WI38 (cell line): ENCODE measurements around the gene SEC14L3.

ENCODE experiments used
- H3K4me3 ChIP-seq: 2 replicates; pipeline ENCODE4 v1.5.1; 2011; ENCODE audit warnings: low read depth, mild to moderate bottlenecking, control low read depth, low read length
- TF ChIP-seq, protein P1 (sequence below): IDR thresholded peaks from 2 replicates; pipeline ENCODE4 v1.5.1; 2012; ENCODE audit warnings: low read depth, mild to moderate bottlenecking, control low read depth, low read length

SEC14L3 gene

DNA sequence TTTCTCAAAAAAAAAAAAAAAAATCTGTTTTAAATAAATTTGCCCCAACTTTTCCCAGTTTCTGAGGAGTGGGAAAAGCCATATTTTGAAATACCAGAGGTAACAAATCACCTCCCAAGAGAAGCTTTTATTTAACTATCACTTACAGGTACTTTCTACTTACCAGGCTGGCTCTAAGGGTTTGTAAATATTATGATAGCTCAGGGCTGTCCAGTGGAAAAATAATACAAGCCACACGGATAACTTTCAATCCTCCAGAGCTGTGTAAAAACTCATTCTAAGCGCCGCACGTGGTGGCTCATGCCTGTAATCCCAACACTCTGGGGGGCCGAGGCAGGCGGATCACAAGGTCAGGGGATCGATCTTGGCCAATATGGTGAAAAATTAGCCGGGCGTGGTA is 39.3 kb upstream of the SEC14L3 start:
- H3K4me3 ChIP-seq = no peak overlapping the region
- TF ChIP-seq, protein P1, sequence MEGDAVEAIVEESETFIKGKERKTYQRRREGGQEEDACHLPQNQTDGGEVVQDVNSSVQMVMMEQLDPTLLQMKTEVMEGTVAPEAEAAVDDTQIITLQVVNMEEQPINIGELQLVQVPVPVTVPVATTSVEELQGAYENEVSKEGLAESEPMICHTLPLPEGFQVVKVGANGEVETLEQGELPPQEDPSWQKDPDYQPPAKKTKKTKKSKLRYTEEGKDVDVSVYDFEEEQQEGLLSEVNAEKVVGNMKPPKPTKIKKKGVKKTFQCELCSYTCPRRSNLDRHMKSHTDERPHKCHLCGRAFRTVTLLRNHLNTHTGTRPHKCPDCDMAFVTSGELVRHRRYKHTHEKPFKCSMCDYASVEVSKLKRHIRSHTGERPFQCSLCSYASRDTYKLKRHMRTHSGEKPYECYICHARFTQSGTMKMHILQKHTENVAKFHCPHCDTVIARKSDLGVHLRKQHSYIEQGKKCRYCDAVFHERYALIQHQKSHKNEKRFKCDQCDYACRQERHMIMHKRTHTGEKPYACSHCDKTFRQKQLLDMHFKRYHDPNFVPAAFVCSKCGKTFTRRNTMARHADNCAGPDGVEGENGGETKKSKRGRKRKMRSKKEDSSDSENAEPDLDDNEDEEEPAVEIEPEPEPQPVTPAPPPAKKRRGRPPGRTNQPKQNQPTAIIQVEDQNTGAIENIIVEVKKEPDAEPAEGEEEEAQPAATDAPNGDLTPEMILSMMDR = no peak

DNA sequence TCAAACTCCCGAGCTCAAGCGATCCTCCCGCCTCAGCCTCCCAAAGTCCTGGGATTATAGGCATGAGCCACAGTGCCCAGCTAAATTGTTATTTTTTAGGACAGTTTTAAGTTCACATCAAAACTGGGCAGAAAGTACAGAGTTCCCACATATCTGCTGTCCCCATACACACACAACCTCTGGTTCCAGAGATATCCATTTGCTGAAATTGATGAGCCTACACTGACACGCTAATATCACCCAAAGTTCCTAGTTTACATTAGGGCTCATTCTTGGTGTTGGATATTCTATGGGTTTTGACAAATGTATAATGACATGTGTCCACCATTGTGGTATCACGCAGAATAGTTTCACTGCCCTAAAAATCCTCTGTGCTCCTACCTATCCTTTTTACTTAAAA is 36.4 kb upstream of the SEC14L3 start:
- no peak overlapping the region for H3K4me3 ChIP-seq

DNA sequence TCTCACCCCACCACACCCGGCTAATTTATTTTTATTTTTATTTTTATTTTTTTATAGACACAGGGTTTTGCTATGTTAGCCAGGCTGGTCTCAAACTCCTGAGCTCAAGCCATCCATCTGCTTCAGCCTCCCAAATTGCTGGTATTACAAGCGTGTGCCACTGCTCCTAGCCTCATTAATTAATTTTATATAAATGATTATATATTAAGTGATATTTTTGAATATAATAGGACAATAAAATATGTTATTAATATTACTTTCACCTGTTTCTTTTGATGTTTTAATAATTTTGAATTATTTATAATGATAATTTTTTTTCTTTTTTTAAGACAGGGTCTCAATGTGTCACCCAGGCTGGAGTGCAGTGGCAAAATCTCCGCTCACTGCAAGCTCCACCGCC is 35.9 kb upstream of the SEC14L3 start:
- H3K4me3 ChIP-seq = no peak overlapping the region
- TF ChIP-seq, protein P1 = no peak

More for the DNA sequence above, 36.4 kb upstream of the SEC14L3 start:
- TF ChIP-seq, protein P1 = no peak

DNA sequence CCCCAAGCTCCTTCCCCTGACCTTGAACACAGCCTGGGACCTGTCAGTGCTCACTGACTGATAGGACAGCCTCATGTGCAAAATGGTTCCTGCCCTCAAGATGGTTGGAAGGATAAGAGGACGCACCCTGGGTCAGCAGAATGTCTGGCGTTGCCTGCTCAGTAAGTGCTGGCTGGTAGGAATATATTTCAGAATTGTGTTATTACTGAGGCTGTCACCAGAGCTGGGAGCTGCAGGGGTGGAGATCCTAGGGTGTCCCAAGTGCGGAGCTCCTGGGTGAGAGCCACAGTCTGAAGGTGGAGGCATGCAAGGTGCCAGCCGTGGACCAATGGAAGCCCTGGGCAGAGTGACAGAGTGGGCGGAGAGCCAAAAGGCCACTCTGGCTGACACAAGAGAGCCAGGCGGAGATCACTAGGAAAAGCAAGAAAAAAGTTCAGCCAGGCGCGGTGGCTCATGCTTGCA is 34.7 kb upstream of the SEC14L3 start:
- TF ChIP-seq, protein P1 = no peak
- no peak overlapping the region for H3K4me3 ChIP-seq

DNA sequence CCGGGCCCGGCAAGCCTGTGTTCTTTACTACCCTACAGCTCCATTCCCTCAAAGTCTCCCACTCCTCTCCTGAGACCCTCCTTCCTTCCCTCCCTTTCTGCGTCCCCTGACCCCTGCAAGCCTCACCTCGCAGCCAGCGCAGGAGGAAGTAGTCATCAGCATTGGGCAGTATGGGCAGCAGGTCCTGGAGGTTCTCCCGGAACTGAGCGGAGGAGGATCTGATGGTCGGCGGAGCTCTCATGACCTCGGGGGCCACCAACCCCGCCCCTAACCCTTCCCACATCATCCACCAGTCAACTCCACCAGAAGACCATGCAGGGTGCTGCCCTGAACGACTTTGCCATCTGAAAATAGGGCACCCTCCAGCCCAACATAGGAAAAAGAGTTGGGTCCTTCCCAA is 31.7 kb upstream of the SEC14L3 start:
- no peak overlapping the region for H3K4me3 ChIP-seq
- TF ChIP-seq, protein P1 = no peak

DNA sequence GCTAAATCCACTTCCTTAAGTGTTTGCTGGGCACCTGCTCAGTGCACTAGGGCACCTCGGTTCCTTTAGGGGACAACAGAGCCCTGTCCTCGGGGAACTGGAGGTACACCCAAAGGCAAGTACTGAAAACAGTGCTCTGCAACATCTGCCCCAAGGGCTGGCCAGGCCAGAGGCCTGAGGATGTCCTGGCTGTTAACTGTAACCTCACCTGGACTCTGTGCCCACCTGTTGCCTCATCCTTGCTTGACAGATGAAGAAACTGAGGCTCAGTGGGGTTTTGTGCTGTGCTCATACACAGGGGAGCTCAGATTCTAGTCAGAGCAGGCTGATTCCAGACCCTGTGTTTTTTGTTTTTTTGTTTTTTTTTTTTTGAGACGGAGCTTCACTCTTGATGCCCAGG is 31.1 kb upstream of the SEC14L3 start:
- TF ChIP-seq, protein P1 = no peak
- no peak overlapping the region for H3K4me3 ChIP-seq

DNA sequence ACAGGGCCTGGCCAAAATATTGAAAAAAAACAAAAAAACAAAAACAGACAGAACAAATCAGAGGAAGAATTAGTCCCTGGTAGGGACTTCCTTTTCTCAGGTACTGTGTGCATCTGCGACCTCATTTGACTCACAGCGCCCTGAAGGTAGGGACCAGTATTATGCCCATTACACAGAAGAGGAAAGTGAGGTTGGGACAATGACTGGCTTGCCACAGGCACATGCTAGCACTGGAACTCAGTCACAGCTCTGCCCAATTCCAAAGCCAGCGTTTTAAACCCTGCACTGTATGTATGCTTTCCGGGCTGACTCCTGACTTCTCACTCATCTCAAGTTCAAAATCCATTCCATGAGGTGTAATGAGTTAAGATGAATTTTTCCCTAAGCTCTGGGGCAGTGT is 30.3 kb upstream of the SEC14L3 start:
- TF ChIP-seq, protein P1 = no peak
- H3K4me3 ChIP-seq = no peak overlapping the region
